Rectal smooth muscle tissue (tissue), 1 donor: Measurements from ENCODE around the gene ZNF280C.
"Not testable (repeated sequence)": the region's sequence is repeated elsewhere in the genome, so short reads cannot be mapped to it uniquely, and the experiment has no call there.

Experiments
- H3K27ac ChIP-seq: one replicate; pipeline ENCODE4 v1.7.0; 2013; ENCODE audit warnings: low read depth, low read length, inconsistent platforms
- H3K27me3 ChIP-seq: one replicate; pipeline ENCODE4 v1.7.0; 2013; ENCODE audit warnings: low read length; ENCODE audit not compliant: control insufficient read depth, insufficient read depth
- H3K36me3 ChIP-seq: one replicate; pipeline ENCODE4 v1.7.0; 2013; ENCODE audit warnings: low read length; ENCODE audit not compliant: control insufficient read depth, insufficient read depth
- H3K4me1 ChIP-seq: one replicate; pipeline ENCODE4 v1.7.0; 2013; ENCODE audit warnings: low read length; ENCODE audit not compliant: control insufficient read depth, insufficient read depth
- H3K4me3 ChIP-seq: one replicate; pipeline ENCODE4 v1.7.0; 2013; ENCODE audit warnings: low read length
- H3K9ac ChIP-seq: one replicate; pipeline ENCODE4 v1.7.0; 2013; ENCODE audit warnings: low read length

ZNF280C gene

DNA sequence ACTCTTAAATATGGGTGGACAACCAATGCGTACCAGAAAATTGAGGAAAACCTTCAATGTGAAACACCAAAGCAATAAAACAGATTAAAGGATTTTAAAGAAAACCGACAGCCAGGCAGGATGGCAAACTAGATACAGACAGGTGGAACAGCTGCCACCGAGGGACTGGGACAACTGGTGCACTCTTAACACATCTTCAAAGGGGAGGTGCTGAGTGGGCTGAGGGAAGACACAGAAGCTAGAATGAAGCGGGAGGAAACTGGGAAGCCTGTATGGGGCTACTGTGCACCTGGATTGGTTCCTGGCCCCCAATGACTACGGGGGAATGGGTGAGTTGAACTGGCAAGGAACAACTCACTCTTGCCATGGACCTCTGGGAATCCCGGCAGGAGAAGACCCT lies 20.7 kb downstream of the ZNF280C start:
- Histone ChIP-seq H3K4me1 (no peaks in the 10 kb centered on the region), H3K9ac (no peak overlapping the region), H3K4me3 (no peak overlapping the region), H3K36me3 (no peaks in the 10 kb centered on the region), H3K27me3 (no peaks in the 10 kb centered on the region), H3K27ac (no peak overlapping the region)

DNA sequence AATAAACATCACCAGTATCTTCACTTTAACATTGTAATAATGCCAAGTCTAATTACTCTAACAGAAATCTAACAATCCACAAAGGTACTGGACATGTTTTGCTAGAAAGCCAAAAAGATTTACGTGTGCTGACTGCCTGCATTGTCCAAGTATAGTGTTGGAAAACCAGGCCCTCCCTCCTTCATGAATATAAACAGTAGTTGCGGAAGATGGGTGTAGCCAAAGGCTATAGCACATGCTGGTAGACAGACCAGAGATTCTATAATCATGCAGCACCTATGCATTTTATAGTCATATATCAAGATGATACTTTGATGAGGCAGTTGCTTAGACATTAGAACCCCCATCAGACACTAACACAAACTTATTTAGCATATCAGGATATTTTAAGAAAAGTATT lies 22.6 kb downstream of the ZNF280C start:
- Histone ChIP-seq H3K27me3 (no peaks in the 10 kb centered on the region), H3K36me3 (no peaks in the 10 kb centered on the region), H3K9ac (no peak overlapping the region), H3K4me3 (no peak overlapping the region), H3K4me1 (no peaks in the 10 kb centered on the region), H3K27ac (no peak overlapping the region)

DNA sequence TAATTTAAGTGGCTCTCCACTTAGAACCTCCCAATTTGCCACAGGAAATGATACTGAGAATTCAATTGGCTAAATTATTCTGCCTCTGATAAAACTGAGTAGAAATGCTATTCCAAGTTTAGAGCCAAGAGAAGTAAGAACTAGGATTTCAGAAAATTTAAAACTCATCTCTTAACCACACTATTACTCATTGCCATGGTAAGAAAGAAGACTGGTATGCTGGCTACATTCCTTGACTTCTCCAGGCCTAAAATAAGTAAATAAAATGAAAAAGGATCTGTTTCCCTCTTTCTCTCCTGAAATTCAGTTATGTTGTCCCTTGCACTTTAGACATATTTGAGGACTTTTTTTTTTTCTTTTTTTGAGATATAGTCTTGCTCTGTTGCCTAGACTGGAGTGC lies 23.3 kb downstream of the ZNF280C start:
- H3K36me3 ChIP-seq: no peaks in the 10 kb centered on the region
- H3K4me1 ChIP-seq: no peaks in the 10 kb centered on the region
- no peak overlapping the region for H3K27ac ChIP-seq
- H3K9ac ChIP-seq: no peak overlapping the region
- no peak overlapping the region for H3K4me3 ChIP-seq
- no peaks in the 10 kb centered on the region for H3K27me3 ChIP-seq

DNA sequence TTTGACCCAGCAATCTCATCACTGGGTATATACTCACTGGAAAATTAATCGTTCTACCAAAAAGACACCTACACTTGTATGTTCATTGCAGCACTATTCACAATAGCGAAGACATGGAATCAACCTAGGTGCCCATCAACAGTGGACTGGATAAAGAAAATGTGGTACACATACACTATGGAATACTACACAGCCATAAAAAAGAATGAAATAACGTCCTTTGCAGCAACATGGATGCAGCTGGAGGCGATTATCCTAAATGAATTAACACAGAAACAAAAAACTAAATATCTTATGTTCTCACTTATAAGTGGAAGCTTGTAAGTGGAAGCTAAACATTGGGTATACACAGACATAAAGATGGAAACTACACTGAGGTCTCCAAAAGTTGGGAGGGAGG lies 37.5 kb downstream of the ZNF280C start:
- H3K9ac ChIP-seq, H3K27ac ChIP-seq, H3K36me3 ChIP-seq, H3K27me3 ChIP-seq, H3K4me3 ChIP-seq, H3K4me1 ChIP-seq: not testable (repeated sequence)

DNA sequence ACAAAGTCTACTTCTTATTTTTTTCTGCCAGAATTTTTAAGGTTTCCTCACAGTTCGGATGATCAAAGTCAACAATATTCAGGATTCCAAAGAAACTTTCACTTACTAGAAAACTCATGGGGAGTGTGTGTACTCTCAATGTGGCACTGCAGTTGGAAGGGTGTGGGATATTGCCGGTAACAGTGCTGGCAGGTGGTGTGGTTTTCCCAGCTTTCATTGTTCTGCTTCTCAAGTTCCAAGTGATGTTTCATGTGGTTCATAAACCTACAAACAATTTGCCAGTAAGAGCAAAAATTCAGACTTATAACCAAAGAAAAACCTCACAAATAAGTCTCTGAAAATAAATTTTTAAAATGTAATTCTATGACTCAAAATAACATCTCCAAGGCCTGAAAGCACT lies 39.8 kb downstream of the ZNF280C start:
- no peak overlapping the region for H3K4me3 ChIP-seq
- peaks cover 3% of the 10 kb centered on the region for H3K36me3 ChIP-seq
- no peak overlapping the region for H3K9ac ChIP-seq
- H3K27me3 ChIP-seq: no peaks in the 10 kb centered on the region
- no peak overlapping the region for H3K27ac ChIP-seq
- no peaks in the 10 kb centered on the region for H3K4me1 ChIP-seq

DNA sequence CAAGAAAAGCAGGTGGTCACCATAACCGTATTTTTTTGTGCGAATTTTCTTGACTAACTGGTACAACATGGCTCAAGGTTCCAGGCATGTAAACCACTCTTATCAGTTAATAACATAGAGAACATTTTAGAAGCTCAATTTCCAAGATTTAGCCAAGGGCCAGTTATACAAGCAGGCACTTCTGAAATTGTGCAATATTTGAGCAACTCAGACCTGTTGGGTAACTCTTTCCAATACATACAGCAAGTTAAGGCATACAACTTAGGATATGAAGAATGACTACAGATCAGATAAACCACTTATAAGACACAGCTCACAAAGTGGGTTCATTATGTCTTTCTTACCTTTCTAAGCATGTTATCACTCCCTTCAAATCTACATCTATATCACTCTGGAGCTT lies 43.9 kb downstream of the ZNF280C start:
- Histone ChIP-seq H3K4me1 (no peaks in the 10 kb centered on the region), H3K27me3 (no peaks in the 10 kb centered on the region), H3K4me3 (no peak overlapping the region), H3K27ac (no peak overlapping the region), H3K9ac (no peak overlapping the region), H3K36me3 (peaks cover 3% of the 10 kb centered on the region)

DNA sequence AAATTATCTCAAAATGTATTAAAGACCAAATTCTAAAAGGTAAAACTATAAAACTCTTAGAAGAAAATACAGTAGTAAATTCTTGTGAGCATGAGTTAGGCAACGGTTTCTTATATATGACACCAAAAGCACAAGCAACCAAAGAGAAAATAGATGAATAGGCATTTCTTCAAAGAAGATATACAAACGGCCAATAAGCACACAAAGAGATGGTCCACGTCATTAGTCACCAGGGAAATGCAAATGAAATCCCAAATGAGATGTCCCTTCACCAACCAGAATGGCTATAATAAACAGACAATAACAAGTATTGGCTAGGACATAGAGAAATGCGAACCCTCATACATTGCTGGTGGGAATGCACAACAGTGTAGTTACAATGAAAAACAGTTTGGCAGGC lies 52.4 kb downstream of the ZNF280C start:
- no peak overlapping the region for H3K4me3 ChIP-seq
- no peaks in the 10 kb centered on the region for H3K27me3 ChIP-seq
- H3K9ac ChIP-seq: no peak overlapping the region
- H3K27ac ChIP-seq: no peak overlapping the region
- H3K36me3 ChIP-seq: no peaks in the 10 kb centered on the region
- H3K4me1 ChIP-seq: no peaks in the 10 kb centered on the region

DNA sequence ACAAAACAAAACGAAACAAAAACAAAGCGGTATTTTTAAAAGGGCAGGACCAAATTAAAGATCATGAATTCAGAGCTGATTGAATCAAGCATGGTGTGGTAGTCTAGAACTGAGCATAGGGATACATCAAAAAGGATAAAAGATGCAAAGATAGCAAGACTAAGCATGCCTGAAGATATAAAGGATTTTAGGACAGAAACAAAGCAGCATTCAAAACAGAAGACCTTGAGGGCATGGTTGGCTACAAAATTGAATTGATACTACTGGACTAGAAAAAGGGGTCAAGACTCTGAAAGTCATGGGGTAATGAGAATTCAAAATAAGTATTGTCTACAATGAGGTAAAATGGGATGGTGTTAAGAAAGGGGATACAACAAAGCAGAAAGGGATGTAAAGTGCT lies 55.3 kb downstream of the ZNF280C start:
- Histone ChIP-seq H3K27ac (no peak overlapping the region), H3K9ac (no peak overlapping the region), H3K36me3 (no peaks in the 10 kb centered on the region), H3K27me3 (no peaks in the 10 kb centered on the region), H3K4me1 (no peaks in the 10 kb centered on the region), H3K4me3 (no peak overlapping the region)

DNA sequence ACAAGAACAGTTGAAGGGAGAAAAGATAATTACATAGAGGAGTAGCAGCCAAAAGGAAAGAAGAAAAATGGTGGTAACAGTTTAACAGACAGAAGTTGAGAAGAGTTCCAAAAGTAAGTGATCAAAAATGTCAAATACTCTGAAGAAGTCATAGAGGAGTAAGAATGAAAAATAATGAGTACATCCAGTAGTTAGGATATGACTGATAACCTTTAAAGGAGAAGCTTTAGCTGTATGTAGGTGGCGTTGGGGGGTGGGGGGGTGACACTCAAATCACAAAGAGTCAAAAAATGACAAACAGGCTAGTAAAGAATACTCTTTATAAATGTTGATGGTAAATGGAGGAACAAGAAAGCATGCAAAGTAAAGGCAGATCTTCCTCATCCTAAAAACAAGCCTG lies 56.3 kb downstream of the ZNF280C start:
- no peaks in the 10 kb centered on the region for H3K4me1 ChIP-seq
- no peak overlapping the region for H3K4me3 ChIP-seq
- H3K27ac ChIP-seq: no peak overlapping the region
- no peaks in the 10 kb centered on the region for H3K36me3 ChIP-seq
- H3K9ac ChIP-seq: no peak overlapping the region
- H3K27me3 ChIP-seq: no peaks in the 10 kb centered on the region

DNA sequence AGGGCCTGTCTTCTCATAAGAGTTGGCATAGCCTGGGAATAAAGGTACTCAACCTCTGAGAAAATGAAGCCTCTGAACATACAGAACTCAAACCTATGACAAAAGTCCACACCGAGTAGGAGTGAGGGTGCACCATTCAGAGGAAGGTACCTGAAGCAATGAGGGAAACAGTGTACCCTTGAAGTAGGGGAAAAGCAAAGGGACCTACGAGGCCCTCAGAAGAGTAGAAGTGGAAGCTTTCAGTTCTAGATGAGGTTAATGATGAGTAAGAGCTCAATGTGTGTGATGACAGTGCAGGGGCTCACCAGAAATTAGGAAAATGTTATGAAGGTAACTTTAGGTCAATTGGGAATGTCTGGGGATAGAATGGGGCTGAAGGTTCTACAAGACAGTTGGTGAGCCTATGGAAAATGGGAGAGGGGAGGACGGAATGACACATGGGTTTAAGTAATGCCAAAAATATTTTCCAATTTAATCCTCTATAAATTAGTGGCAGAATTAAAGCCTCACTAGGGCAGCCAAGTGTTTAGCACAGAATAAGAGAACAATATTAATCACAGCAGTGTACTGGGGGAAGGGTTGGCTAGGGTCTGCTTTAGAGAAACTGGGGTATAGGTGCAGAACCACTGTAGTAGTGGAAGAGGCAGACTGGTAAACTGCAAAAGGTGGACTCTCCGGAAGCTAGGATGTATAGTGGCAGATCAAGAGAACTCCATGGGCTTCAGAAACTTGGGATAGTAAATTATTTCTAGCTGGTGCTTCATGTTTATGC lies 57.1 kb downstream of the ZNF280C start:
- Histone ChIP-seq H3K36me3 (no peaks in the 10 kb centered on the region), H3K27me3 (no peaks in the 10 kb centered on the region), H3K4me1 (no peaks in the 10 kb centered on the region), H3K4me3 (no peak overlapping the region), H3K9ac (no peak overlapping the region), H3K27ac (no peak overlapping the region)

DNA sequence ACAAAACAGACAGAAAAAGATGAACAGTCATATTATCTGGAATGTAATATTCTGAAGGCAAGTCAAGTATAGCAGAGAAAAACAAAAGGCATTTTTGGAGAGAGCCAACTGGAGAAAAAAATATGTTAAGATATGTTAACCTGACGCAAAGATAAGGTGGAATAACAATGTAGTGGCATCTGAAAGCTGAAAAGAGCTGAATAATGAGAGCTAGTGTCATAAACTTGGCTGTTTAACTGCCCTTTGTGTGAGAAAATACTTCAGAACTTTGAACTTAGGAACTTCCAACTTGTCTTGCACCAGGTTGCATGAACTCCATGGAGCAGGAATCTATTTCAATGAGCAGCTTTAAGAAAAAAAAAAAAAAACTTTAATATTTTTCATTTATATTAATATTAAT lies 64.1 kb downstream of the ZNF280C start:
- H3K27me3 ChIP-seq: no peaks in the 10 kb centered on the region
- no peak overlapping the region for H3K27ac ChIP-seq
- no peak overlapping the region for H3K4me3 ChIP-seq
- H3K9ac ChIP-seq: no peak overlapping the region
- H3K4me1 ChIP-seq: no peaks in the 10 kb centered on the region
- H3K36me3 ChIP-seq: no peaks in the 10 kb centered on the region

DNA sequence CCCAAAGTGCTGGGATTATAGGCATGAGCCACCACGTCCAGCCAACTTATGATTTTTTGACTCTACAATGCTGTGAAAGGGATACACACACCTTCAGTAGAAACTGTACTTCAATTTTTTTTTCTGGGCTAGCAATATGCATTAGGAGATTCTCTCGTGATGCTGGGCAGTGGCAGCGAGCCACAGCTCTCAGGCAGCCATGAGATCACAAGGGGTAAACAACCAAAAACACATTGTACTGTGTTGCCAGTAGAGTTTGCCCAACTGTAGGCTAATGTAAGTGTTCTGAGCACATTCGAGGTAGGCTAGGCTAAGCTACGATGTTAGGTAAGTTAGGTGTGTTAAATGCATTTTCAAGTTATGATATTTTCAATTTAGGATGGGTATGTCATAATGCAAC lies 71.2 kb downstream of the ZNF280C start:
- Histone ChIP-seq H3K4me1 (no peaks in the 10 kb centered on the region), H3K27ac (no peak overlapping the region), H3K36me3 (no peaks in the 10 kb centered on the region), H3K4me3 (no peak overlapping the region), H3K9ac (no peak overlapping the region), H3K27me3 (no peaks in the 10 kb centered on the region)

DNA sequence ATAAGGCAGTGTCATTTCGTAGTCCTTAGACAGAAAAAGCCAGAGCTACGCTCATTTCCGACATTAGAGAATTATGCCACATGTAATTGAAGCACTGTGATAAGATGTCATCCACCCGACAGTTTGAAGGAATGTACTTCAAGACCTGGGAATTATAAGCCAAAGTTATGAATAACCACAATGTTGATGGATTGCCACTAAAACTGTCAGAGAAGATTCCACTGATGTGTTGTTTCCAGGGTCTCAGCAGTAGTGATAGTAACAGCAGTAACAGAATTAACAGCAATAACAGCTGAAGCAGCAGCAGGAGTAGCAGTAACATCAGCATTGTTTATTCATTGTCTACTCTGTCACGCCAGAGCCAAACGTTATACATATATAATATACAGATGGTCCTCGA lies 72.2 kb downstream of the ZNF280C start:
- Histone ChIP-seq H3K4me3 (no peak overlapping the region), H3K9ac (no peak overlapping the region), H3K4me1 (no peaks in the 10 kb centered on the region), H3K27ac (no peak overlapping the region), H3K36me3 (no peaks in the 10 kb centered on the region), H3K27me3 (no peaks in the 10 kb centered on the region)
